HepG2 (cell line): ENCODE results near the gene ANKRD42. TPM values are rescaled to one million over a fixed set of nuclear protein-coding genes. Genes with fewer than 3 reads are reported as not detected.

Source experiments
- ARID3A ChIP-seq: IDR thresholded peaks from 2 replicates; pipeline ENCODE4 v1.6.1; 2012; ENCODE audit warnings: low read depth, low read length, improper control_type of control experiment
- ETV6 ChIP-seq: sonication (generic); formaldehyde crosslinking; conservative IDR thresholded peaks from 2 replicates; pipeline ENCODE4 v1.4.0; 2020; ENCODE audit warnings: missing genetic modification reagents
- HOXA9 ChIP-seq: sonication (generic); formaldehyde crosslinking; IDR thresholded peaks from 2 replicates; pipeline ENCODE4 v1.8.1; 2022; ENCODE audit warnings: missing genetic modification reagents, mild to moderate bottlenecking, moderate library complexity, borderline replicate concordance
- MLXIP ChIP-seq: sonication (generic); formaldehyde crosslinking; IDR thresholded peaks from 2 replicates; pipeline ENCODE4 v1.9.0; 2021; ENCODE audit warnings: missing genetic modification reagents, borderline replicate concordance
- MTF2 ChIP-seq: sonication (generic); formaldehyde crosslinking; IDR thresholded peaks from 2 replicates; pipeline ENCODE4 v1.5.0; 2020; ENCODE audit warnings: missing genetic modification reagents, borderline replicate concordance
- RFX1 ChIP-seq: fragments of 450-650 bp; IDR thresholded peaks from 2 replicates; pipeline ENCODE4 v1.6.1; 2017
- TBL1XR1 ChIP-seq: fragments of 150-350 bp; IDR thresholded peaks from 2 replicates; pipeline ENCODE4 v1.6.1; 2014; ENCODE audit warnings: borderline replicate concordance, low read length; ENCODE audit not compliant: partially characterized antibody
- THAP7 ChIP-seq: sonication (generic); formaldehyde crosslinking; IDR thresholded peaks from 2 replicates; pipeline ENCODE4 v1.8.1; 2023; ENCODE audit warnings: mild to moderate bottlenecking, missing genetic modification reagents
- ZBTB49 ChIP-seq: sonication (generic); formaldehyde crosslinking; IDR thresholded peaks from 2 replicates; pipeline ENCODE4 v1.4.0; 2020; ENCODE audit warnings: missing genetic modification reagents, borderline replicate concordance
- ZNF124 ChIP-seq: sonication (generic); formaldehyde crosslinking; IDR thresholded peaks from 2 replicates; pipeline ENCODE4 v1.4.0; 2020; ENCODE audit warnings: missing genetic modification reagents
- ZNF281 ChIP-seq: sonication (generic); formaldehyde crosslinking; IDR thresholded peaks from 2 replicates; pipeline ENCODE4 v1.4.0; 2020; ENCODE audit warnings: missing genetic modification reagents, borderline replicate concordance
- ZNF891 ChIP-seq: sonication (generic); formaldehyde crosslinking; IDR thresholded peaks from 2 replicates; pipeline ENCODE4 v1.5.0; 2020; ENCODE audit warnings: mild to moderate bottlenecking, missing genetic modification reagents
- ZUFSP ChIP-seq: sonication (generic); formaldehyde crosslinking; IDR thresholded peaks from 2 replicates; pipeline ENCODE4 v1.9.0; 2021; ENCODE audit warnings: missing genetic modification reagents, mild to moderate bottlenecking, borderline replicate concordance
- polyA plus RNA-seq, 8 experiments: library from polyadenylated mRNA; depleted of rRNA in 3 of 8; stranded (reverse) in 7 of 8; unstranded in 1 of 8; fragments of >200 nt; fragmentation: Illumina TruSeq in 4 of 8; extraction: Trizol in 4 of 8; gene quantifications; 2 replicates each; pipeline versions ENCODE4 v1.2.1 to v1.2.3, GENCODE V29; 2011 to 2016; ENCODE audit warnings: low read depth in 4 of 8, missing spikeins in 1 of 8, mixed read lengths in 1 of 8; ENCODE audit not compliant: insufficient read depth in 1 of 8
- total RNA-seq, 5 experiments: library from RNA; depleted of rRNA; stranded (reverse); fragments of >200 nt; fragmentation: Illumina TruSeq; extraction: Trizol; gene quantifications; 2 replicates each; pipeline ENCODE4 v1.2.3, GENCODE V29; 2016; ENCODE audit warnings: low read depth in 1 of 5

Gene ANKRD42
- total and polyA plus RNA-seq, 2 of the 13 experiments (the other 11 are each of a cell fraction or from before 2014, with no cell fraction given): 2.2 to 3.7 TPM

GRCh38 chr11:83156996-83157593, 36.4 kb upstream of the ANKRD42 start, which contains the start of gene PCF11 (continued):
- no peak for TF ChIP-seq ZBTB49
- no peak for TF ChIP-seq RFX1
- no peak for TF ChIP-seq THAP7 (CRISPR knock-in tag)
- no peak for TF ChIP-seq TBL1XR1
- peak; percentile 24; the same call in 1 of the 2 replicates for TF ChIP-seq HOXA9 (CRISPR knock-in tag)
- TF ChIP-seq ZNF124: 0 out of 2 replicates have a peak, but pooled peaks have one; percentile 56
- peak; percentile 27; the same call in 1 of the 2 replicates for TF ChIP-seq ZNF891
- no peak for TF ChIP-seq MLXIP (CRISPR knock-in tag)
- no peak for TF ChIP-seq MTF2 (CRISPR knock-in tag)
- TF ChIP-seq ZNF281 (CRISPR knock-in tag): no peak
- TF ChIP-seq ETV6 (CRISPR knock-in tag): no peak; the same call in 1 of the 2 replicates
- TF ChIP-seq ARID3A: no peak
- no peak for TF ChIP-seq ZUFSP
